Peyer's patch (tissue), 4 donors: ENCODE data around the gene LIMA1. TPM values are rescaled to one million over a fixed set of nuclear protein-coding genes. Genes with fewer than 3 reads are reported as not detected.
"Not testable (repeated sequence)": the region's sequence is repeated elsewhere in the genome, so short reads cannot be mapped to it uniquely, and the experiment has no call there.

Experiments used
- DNase-seq, 3 donors: peaks; one replicate each; pipeline ENCODE4 v3.0.0-alpha.2; 2017 to 2019
- H3K27ac ChIP-seq, 4 donors: fragments of 200-600 bp; sonication (generic); one replicate each; pipeline ENCODE4 v1.5.1; 2016 to 2019
- H3K27me3 ChIP-seq, 2 donors: fragments of 200-600 bp; sonication (generic); one replicate each; pipeline ENCODE4 v1.5.1; 2019
- H3K36me3 ChIP-seq, 3 donors: fragments of 200-600 bp; sonication (generic); one replicate each; pipeline ENCODE4 v1.5.1; 2016 to 2019
- H3K4me1 ChIP-seq, 4 donors: fragments of 200-600 bp; sonication (generic); one replicate each; pipeline ENCODE4 v1.5.1; 2016 to 2019
- H3K4me3 ChIP-seq, 4 donors: fragments of 200-600 bp; sonication (generic); 1 replicate in 3 of 4; 2 replicates in 1 of 4; pipeline ENCODE4 v1.5.1; 2016 to 2019; ENCODE audit warnings: mild to moderate bottlenecking in 1 of 4
- H3K9me3 ChIP-seq, 4 donors: fragments of 200-600 bp; sonication (generic); one replicate each; pipeline ENCODE4 v1.5.1; 2016 to 2019; ENCODE audit warnings: mild to moderate bottlenecking in 1 of 4
- CTCF ChIP-seq, 6 experiments: fragments of 450-650 bp in 4 of 6; fragments of 200-600 bp in 2 of 6; sonication (generic) in 1 of 6; IDR thresholded peaks; one replicate each; pipeline ENCODE4 v1.5.1; 2017 to 2019; ENCODE audit warnings: antibody characterized with exemption in 6 of 6, mild to moderate bottlenecking in 3 of 6, moderate library complexity in 1 of 6
- POLR2A ChIP-seq, 2 donors: fragments of 450-650 bp; IDR thresholded peaks; one replicate each; pipeline ENCODE4 v1.5.1; 2017; ENCODE audit warnings: antibody characterized with exemption in 2 of 2, mild to moderate bottlenecking in 2 of 2, moderate library complexity in 2 of 2
- total RNA-seq, 4 donors: library from RNA; depleted of rRNA; stranded (reverse); fragments of >200 nt; gene quantifications; one replicate each; pipeline ENCODE4 v1.1.0, GENCODE V29; 2016

LIMA1 gene
- total RNA-seq, 4 donors from 2014 or later, result 253 to 280 (median 274) TPM

GRCh38 chr12:50221228-50222008, 61.9 kb downstream of the LIMA1 start:
- TF ChIP-seq CTCF (IDR thresholded peaks at IDR 0.05) (no peak), POLR2A (IDR thresholded peaks at IDR 0.05) (no peak)
- Histone ChIP-seq H3K27ac (peak overlapping the region; percentile 71 to 79 (median 74)), H3K9me3 (no peaks in the 10 kb centered on the region), H3K36me3 (peaks cover 0 to 19% (median 0%) of the 10 kb centered on the region in 3 donors), H3K27me3 (no peaks in the 10 kb centered on the region), H3K4me3 (peak overlapping the region; percentile 29 to 48 (median 40)), H3K4me1 (peaks cover 0 to 8% (median 3%) of the 10 kb centered on the region in 4 donors)
- no peak for DNase-seq

- no peak for DNase-seq
- H3K27me3 ChIP-seq, result no peaks in the 10 kb centered on the region
- H3K36me3 ChIP-seq, result peaks cover 0 to 15% (median 0%) of the 10 kb centered on the region in 3 donors
- peak overlapping the region; percentile 71 to 79 (median 74) for H3K27ac ChIP-seq
- no peaks in the 10 kb centered on the region for H3K9me3 ChIP-seq
- TF ChIP-seq POLR2A (IDR thresholded peaks at IDR 0.05) (no peak), CTCF (IDR thresholded peaks at IDR 0.05) (no peak)
- peaks cover 0 to 8% (median 3%) of the 10 kb centered on the region in 4 donors for H3K4me1 ChIP-seq
- peak overlapping the region in 3 of 4 donors; percentile 29 to 48 (median 41) for H3K4me3 ChIP-seq
Observed at GRCh38 chr12:50220363-50220995, 62.8 kb downstream of the LIMA1 start.

- no peaks in the 10 kb centered on the region for H3K9me3 ChIP-seq
- peaks cover 0 to 8% (median 3%) of the 10 kb centered on the region in 4 donors for H3K4me1 ChIP-seq
- H3K36me3 ChIP-seq, result peaks cover 0 to 16% (median 0%) of the 10 kb centered on the region in 3 donors
- H3K4me3 ChIP-seq, result no peak overlapping the region
- no peak for DNase-seq
- no peak overlapping the region for H3K27ac ChIP-seq
- H3K27me3 ChIP-seq, result no peaks in the 10 kb centered on the region
- TF ChIP-seq CTCF (IDR thresholded peaks at IDR 0.05) (no peak), POLR2A (IDR thresholded peaks at IDR 0.05) (no peak)
Observed at GRCh38 chr12:50219544-50219943, 63.8 kb downstream of the LIMA1 start.

GRCh38 chr12:50219001-50219400, 64.3 kb downstream of the LIMA1 start:
- not testable (repeated sequence) for H3K4me3 ChIP-seq, H3K4me1 ChIP-seq, H3K27ac ChIP-seq, H3K9me3 ChIP-seq, H3K27me3 ChIP-seq, DNase-seq
- peaks cover 0 to 19% (median 0%) of the 10 kb centered on the region in 3 donors for H3K36me3 ChIP-seq

GRCh38 chr12:50218386-50218785, 64.9 kb downstream of the LIMA1 start:
- no peak for DNase-seq
- TF ChIP-seq POLR2A (IDR thresholded peaks at IDR 0.05), result no peak
- no peak for TF ChIP-seq CTCF (IDR thresholded peaks at IDR 0.05)
- H3K9me3 ChIP-seq, result no peaks in the 10 kb centered on the region
- H3K36me3 ChIP-seq, result peaks cover 0 to 17% (median 0%) of the 10 kb centered on the region in 3 donors
- H3K4me3 ChIP-seq, result no peak overlapping the region
- no peaks in the 10 kb centered on the region for H3K27me3 ChIP-seq
- H3K27ac ChIP-seq, result no peak overlapping the region
- H3K4me1 ChIP-seq, result peaks cover 0 to 7% (median 3%) of the 10 kb centered on the region in 4 donors

GRCh38 chr12:50217202-50217601, 66.1 kb downstream of the LIMA1 start:
- no peak for TF ChIP-seq POLR2A (IDR thresholded peaks at IDR 0.05)
- no peak for TF ChIP-seq CTCF (IDR thresholded peaks at IDR 0.05)
- H3K4me3 ChIP-seq, result no peak overlapping the region
- peaks cover 0 to 23% (median 0%) of the 10 kb centered on the region in 3 donors for H3K36me3 ChIP-seq
- no peaks in the 10 kb centered on the region for H3K27me3 ChIP-seq
- no peak for DNase-seq
- no peaks in the 10 kb centered on the region for H3K9me3 ChIP-seq
- H3K27ac ChIP-seq, result no peak overlapping the region
- peaks cover 0 to 6% (median 0%) of the 10 kb centered on the region in 4 donors for H3K4me1 ChIP-seq
